ENCODE results near the gene RGS2. TPM values are rescaled to one million over a fixed set of nuclear protein-coding genes. Genes with fewer than 3 reads are reported as not detected.

The RGS2 gene
- total RNA-seq, 1 experiment from 2014 or later = 4.5 TPM

DNA sequence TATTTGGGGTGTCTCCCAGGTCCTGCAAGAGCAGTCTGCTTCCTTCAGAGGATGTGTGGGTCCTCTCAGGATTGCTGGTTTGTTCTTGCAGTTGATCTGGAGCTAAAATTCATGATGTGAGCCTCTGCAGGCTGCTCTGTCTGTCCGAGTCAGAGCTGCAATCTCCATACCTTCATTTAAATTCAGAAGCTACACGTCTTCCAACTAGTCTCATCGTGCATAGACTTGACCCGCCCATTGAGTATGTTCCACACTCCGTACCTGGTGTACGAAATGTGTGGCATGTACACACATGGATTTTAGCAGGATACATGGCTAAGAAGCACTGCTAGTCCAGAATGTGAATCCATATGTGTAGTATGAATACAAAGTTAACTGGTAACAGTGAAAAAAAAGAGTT is 25.0 kb upstream of the RGS2 start:
- H3K36me3 ChIP-seq (ENCODE audit: control insufficient read depth, insufficient read depth, low read length) = no peaks in the 10 kb centered on the region
- ATAC-seq (no peak), DNase-seq (ENCODE audit: low read depth, low spot score) (no peak)
- in situ Hi-C loops (cut with HindIII; ENCODE audit: low pct_unique_long_range_greater_than_20kb, low sequenced_read_pairs) = no loop called here
- intact Hi-C loops (cut with micrococcal nuclease; ENCODE audit: unreplicated experiment) = no loop called here
- no peaks in the 10 kb centered on the region for H3K4me1 ChIP-seq (ENCODE audit: control insufficient read depth, insufficient read depth, low read length)
- POLR2A ChIA-PET = no interaction called here
- CTCF ChIA-PET = no interaction called here
- H3K9me3 ChIP-seq (ENCODE audit: control insufficient read depth, insufficient read depth, low read depth, low read length) = no peaks in the 10 kb centered on the region
- no TSS peak for BruUV-seq (replicated peaks)
- TF ChIP-seq TCF7L2 (IDR thresholded peaks at IDR 0.05; ENCODE audit: low read depth, low read length) (no peak), SIN3A (IDR thresholded peaks at IDR 0.05; ENCODE audit: borderline replicate concordance, insufficient read depth, low read depth, low read length) (no peak), POLR2AphosphoS5 (IDR thresholded peaks at IDR 0.05; ENCODE audit: low read depth, low read length) (no peak), REST (IDR thresholded peaks at IDR 0.05; ENCODE audit: insufficient read depth in 1 of 2, low read depth in 2 of 2, low read length in 1 of 2) (no peak)
- TF ChIP-seq, protein P1, sequence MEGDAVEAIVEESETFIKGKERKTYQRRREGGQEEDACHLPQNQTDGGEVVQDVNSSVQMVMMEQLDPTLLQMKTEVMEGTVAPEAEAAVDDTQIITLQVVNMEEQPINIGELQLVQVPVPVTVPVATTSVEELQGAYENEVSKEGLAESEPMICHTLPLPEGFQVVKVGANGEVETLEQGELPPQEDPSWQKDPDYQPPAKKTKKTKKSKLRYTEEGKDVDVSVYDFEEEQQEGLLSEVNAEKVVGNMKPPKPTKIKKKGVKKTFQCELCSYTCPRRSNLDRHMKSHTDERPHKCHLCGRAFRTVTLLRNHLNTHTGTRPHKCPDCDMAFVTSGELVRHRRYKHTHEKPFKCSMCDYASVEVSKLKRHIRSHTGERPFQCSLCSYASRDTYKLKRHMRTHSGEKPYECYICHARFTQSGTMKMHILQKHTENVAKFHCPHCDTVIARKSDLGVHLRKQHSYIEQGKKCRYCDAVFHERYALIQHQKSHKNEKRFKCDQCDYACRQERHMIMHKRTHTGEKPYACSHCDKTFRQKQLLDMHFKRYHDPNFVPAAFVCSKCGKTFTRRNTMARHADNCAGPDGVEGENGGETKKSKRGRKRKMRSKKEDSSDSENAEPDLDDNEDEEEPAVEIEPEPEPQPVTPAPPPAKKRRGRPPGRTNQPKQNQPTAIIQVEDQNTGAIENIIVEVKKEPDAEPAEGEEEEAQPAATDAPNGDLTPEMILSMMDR (IDR thresholded peaks at IDR 0.05) = no peak
- no peak overlapping the region for H3K4me3 ChIP-seq (ENCODE audit: low read depth in 2 of 2, low read length in 2 of 2)
- no peaks in the 10 kb centered on the region for H3K27me3 ChIP-seq (ENCODE audit: control insufficient read depth, insufficient read depth, low read length)
- no peak overlapping the region for H3K27ac ChIP-seq (ENCODE audit: low read length)

DNA sequence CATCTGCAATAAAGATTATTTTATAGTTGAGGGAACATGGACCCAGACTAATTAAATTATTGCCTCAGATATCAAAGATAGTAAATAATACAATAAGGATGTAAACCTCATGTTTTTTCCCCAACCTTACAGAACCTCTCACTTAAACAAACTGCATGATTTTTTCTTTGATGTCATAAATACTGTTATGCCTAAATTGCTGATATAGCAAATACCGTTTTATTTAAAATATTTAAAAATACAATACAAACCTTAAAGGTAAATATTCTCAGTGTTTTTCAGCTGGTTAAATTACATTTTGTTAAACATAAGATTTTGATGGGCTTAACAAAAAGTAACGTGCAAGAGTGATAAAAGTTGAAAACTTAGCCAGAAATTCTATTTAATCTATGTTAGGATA is 24.4 kb upstream of the RGS2 start:
- H3K9me3 ChIP-seq (ENCODE audit: control insufficient read depth, insufficient read depth, low read depth, low read length) = no peaks in the 10 kb centered on the region
- no peak for ATAC-seq
- DNase-seq (ENCODE audit: low read depth, low spot score) = no peak
- ChIA-PET POLR2A (no interaction called here), CTCF (no interaction called here)
- no peaks in the 10 kb centered on the region for H3K4me1 ChIP-seq (ENCODE audit: control insufficient read depth, insufficient read depth, low read length)
- in situ Hi-C loops (cut with HindIII; ENCODE audit: low pct_unique_long_range_greater_than_20kb, low sequenced_read_pairs) = no loop called here
- H3K27ac ChIP-seq (ENCODE audit: low read length) = no peak overlapping the region
- H3K4me3 ChIP-seq (ENCODE audit: low read depth in 2 of 2, low read length in 2 of 2) = no peak overlapping the region
- BruUV-seq (replicated peaks) = no TSS peak
- H3K36me3 ChIP-seq (ENCODE audit: control insufficient read depth, insufficient read depth, low read length) = no peaks in the 10 kb centered on the region
- TF ChIP-seq, protein P1 (IDR thresholded peaks at IDR 0.05) = no peak
- intact Hi-C loops (cut with micrococcal nuclease; ENCODE audit: unreplicated experiment) = no loop called here
- H3K27me3 ChIP-seq (ENCODE audit: control insufficient read depth, insufficient read depth, low read length) = no peaks in the 10 kb centered on the region

GRCh38 chr1:192786576-192786975 is 22.3 kb upstream of the RGS2 start:
- in situ Hi-C loops (cut with HindIII; ENCODE audit: low pct_unique_long_range_greater_than_20kb, low sequenced_read_pairs) (no loop called here), intact Hi-C loops (cut with micrococcal nuclease; ENCODE audit: unreplicated experiment) (no loop called here)
- DNase-seq (ENCODE audit: low read depth, low spot score) (no peak), ATAC-seq (no peak)
- TF ChIP-seq POLR2AphosphoS5 (IDR thresholded peaks at IDR 0.05; ENCODE audit: low read depth, low read length) = no peak
- TF ChIP-seq, protein P1 (IDR thresholded peaks at IDR 0.05) = no peak
- TF ChIP-seq REST (IDR thresholded peaks at IDR 0.05; ENCODE audit: insufficient read depth in 1 of 2, low read depth in 2 of 2, low read length in 1 of 2) = no peak
- no peak for TF ChIP-seq SIN3A (IDR thresholded peaks at IDR 0.05; ENCODE audit: borderline replicate concordance, insufficient read depth, low read depth, low read length)
- TF ChIP-seq TCF7L2 (IDR thresholded peaks at IDR 0.05; ENCODE audit: low read depth, low read length) = no peak
- Histone ChIP-seq H3K4me1 (ENCODE audit: control insufficient read depth, insufficient read depth, low read length) (no peaks in the 10 kb centered on the region), H3K27me3 (ENCODE audit: control insufficient read depth, insufficient read depth, low read length) (no peaks in the 10 kb centered on the region), H3K27ac (ENCODE audit: low read length) (no peak overlapping the region), H3K36me3 (ENCODE audit: control insufficient read depth, insufficient read depth, low read length) (no peaks in the 10 kb centered on the region), H3K9me3 (ENCODE audit: control insufficient read depth, insufficient read depth, low read depth, low read length) (no peaks in the 10 kb centered on the region), H3K4me3 (ENCODE audit: low read depth in 2 of 2, low read length in 2 of 2) (no peak overlapping the region)
- no TSS peak for BruUV-seq (replicated peaks)
- CTCF ChIA-PET = no interaction called here
- POLR2A ChIA-PET = no interaction called here
